Stimulated activated CD8-positive, alpha-beta memory T cell treated with anti-CD3 and anti-CD28 coated beads, Interleukin-12 subunit alpha, Interleukin-12 subunit beta, amount 100 ng/mL, for 24 hours (primary cell): ENCODE measurements around the gene TSPAN14.
"Not testable (repeated sequence)": the region's sequence is repeated elsewhere in the genome, so short reads cannot be mapped to it uniquely, and the experiment has no call there.

ENCODE experiments used
- DNase-seq: peaks from one replicate; pipeline ENCODE4 v3.0.0-alpha.2; 2020; ENCODE audit errors: extremely low read depth

TSPAN14 gene

DNA sequence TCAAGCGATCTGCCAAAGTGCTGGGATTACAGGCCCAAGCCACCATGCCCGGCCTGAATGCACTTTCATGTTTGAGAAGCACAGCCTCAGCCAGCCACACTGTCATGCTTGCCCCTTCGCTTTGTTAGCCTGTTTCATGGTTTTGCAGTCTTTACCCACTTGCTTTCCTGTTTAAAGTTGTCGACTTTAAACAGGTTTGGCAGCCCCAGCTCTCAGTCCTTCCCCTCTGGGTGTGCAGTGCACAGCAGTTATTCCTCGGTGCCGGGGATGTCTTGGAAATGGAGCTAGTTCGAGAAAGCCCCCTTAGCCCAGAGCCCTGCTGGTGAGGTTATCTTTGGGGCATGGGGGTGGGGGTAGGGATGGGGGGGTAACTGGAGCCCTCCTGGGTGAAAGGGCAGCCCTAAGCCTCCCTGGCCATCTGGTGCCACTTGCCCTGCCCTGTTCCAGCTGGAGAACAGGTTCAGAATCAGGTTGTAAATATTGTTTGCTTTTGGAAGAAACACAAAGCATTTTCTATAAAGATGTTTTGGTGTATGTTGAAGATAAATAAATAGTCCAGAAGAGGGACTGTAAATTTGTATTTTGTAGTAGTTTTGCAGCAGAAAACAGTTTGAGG, 14.8 kb downstream of the TSPAN14 start:
- no peak for DNase-seq

- DNase-seq: no peak
Observed at GRCh38 chr10:80470266-80470665, 16.2 kb downstream of the TSPAN14 start.

DNA sequence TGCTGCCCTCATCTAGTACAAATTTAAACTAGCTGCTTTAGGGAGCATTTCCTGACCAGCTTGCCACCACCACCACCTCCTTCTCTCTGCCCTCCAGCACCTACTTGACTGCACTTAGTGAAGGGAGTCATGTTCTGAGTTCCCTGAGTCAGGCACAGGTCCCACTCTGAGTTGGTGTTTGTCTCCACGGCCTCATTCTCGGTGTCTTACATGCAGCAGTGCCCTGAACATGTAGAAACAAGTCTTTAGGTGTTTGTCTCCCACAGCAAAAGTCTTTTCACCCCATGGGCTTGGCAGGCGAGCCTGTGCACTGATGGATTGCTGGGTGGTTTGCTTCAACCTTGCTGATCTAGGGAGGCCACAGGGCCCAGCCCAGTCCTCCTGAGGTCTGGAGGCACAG, 16.9 kb downstream of the TSPAN14 start:
- DNase-seq: no peak

DNA sequence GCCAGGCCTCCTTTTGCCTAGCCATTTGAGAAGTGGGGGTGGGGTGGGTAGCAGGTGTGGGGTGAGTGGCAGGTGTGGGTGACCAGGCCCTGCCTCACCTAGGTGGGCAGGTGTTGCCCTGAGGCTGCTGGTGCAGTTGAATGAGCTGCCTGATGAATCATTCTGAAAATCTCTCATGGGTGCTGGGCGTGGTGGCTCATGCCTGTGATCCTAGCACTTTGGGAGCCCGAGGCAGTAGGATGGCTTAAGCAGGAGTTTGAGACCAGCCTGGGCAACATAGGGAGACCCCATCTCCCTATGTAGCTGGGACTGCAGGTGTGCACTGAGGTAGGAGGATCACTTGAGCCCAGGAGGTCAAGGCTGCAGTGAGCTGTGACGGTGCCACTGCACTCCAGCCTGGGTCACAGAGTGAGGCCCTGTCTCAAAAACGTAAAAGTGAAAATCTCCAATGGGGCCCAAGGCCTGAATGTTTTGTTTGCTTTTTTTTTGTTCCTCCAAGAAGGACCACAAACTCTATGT, 17.7 kb downstream of the TSPAN14 start:
- DNase-seq: no peak

DNA sequence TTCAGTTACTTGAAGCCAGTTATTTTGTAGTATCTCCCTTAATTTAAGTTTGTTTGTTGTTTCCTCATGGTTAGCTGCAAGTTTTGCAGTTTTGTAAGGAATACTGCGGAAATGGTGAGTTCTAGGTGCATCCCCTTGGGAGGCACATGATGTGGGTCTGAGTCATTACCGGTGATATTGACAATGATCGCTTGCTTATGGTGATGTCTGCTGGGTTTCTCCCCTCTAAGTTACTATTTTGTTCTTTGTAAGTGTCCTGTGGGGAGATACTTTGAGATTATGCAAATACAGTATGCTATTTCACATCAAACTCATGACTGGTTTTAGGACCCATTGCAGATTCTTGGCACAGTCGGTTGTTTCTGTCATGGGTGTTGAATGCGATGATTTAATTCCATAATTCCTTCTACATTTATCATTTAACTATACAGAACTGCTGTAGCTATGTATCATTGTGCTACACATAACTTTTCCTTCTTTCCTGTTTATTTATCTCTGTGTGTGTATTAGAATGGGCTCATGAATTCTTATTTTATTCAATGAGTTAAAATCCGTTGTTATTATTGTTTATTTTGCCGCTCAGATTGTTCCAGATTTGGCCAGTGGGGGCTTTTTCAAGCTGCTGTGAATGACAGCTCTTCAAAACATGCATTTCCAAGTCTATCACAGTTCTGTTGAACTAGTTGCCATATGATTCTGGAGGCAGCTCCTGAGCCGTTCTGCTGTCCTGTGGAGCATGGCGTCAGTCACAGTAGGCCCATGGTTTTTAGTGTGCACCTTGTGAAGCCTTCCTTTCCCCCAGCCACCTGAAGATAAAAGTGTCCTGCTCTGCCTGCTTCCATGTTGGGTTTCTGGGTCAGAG, 18.4 kb downstream of the TSPAN14 start:
- DNase-seq: no peak

DNA sequence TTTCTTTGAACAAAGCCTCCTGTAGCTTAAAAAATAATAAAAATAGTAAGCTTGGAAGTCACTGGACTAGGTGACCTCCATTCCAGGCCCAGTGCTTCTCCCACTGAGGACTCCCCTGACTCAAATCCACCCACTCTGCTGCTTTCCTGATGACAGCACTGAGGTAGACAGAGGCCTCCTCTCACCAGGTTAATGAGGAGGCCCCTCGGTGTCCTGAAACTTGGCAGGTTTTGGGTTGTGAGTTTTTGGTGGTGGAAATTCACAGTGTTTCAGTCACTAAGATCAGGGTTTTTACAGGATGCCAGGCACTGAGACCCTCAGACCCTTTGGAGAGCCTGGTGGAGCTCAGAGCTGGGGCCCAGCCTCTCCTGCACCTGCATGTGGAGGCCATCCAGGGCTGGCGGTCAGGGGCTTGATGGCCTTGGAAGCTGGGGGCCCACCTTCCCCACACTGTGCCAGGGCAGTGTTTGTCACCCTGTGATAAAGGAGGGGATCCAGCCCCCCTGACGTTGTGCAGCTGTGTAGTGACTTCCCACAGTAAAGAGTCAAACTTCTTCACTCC, 19.1 kb downstream of the TSPAN14 start:
- no peak for DNase-seq

DNA sequence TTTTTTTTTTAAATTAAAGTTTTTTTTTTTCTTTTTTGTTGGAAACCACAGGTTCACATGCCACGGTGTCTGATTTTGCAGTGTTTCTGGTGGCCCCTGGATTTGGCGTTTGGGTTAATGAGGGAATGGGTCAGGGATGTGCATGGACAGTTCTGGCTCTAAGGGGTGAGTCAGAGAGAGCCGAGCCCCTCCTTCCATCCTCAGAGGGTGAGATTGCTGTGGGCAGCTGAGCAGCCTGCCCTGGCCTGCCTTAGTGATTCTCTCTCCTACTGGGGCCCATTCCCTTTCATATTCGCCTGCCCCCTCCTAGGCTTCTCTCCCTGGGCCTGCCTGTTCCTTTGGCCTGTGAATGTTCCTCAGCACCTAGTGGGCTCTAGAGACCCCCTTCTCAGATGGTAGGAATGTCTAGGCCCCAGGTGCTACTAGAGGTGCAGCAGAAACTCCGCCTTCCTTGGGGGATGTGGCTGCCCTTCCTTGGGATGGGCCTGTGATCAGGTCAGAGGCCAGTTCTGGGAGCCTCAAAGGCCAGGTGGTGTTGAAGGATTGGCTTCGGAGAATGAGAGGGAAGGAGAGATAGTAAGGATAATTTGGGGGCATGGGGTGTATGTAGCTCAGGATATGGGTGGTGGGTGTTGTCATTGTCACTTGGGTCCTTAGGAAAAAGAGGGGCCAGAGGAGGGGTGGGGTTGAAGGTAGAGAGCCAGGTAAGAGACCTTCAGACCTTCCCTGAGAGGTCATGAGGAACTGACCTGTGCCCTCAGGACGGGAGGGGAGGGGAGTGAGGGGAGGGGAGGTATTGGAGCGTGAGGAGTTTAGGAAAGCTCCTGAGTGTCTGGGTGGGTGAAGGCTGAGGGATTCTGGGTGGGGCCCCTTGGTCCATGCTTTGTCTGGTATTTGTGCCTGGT, 19.8 kb downstream of the TSPAN14 start:
- no peak for DNase-seq

DNA sequence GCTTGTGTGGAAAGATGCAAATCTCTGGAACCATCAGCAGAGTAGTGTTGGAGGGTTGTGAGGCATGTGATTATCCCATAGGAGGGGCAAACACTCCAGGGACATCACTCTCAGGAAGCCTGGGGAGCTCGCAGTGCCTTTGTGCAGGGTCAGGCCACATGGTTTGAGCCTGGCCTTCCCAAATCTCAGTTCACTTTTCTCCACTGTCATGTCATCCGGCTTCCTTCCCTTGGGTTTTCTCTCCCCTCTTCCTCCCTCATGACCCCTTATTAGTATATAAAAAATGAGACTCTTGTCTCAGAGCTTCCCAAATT, 20.4 kb downstream of the TSPAN14 start:
- DNase-seq: no peak

- DNase-seq: no peak
Observed at GRCh38 chr10:80474941-80475340, 20.8 kb downstream of the TSPAN14 start.

DNA sequence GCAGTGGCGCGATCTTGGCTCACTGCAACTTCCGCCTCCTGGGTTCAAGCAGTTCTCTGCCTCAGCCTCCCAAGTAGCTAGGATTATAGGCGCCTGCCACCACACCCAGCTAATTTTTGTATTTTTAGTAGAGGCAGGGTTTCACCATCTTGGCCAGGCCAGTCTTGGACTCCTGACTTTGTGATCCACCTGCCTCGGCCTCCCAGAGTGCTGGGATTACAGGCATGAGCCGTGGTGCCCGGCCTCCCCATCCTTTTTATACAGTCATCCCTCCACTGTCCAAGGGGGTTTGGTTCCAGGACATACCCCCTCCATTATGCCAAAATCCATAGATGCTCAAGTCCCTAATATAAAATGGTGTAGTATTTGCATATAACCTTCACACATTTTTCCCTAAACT, 21.5 kb downstream of the TSPAN14 start:
- not testable (repeated sequence) for DNase-seq

- no peak for DNase-seq
Observed at GRCh38 chr10:80476685-80477084, 22.6 kb downstream of the TSPAN14 start.

DNA sequence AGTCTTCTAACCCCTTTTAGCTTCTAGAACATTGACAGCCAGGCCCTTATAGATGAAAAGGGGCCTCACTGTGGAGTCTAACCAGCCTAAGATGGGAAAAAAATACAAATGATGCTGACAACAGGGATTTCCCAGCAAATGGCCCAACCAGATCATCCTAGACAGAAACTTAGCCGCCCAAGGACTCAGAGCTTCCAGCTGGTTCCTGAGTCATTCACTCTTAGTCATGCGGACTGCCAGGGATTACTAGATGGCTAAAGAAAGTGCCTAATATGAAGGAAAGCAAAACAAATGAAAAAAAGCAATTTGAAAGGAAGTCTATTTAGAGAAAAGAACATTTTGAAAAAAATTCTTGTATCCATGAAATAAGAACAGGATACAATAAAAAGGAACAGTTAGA, 23.7 kb downstream of the TSPAN14 start:
- DNase-seq: no peak

- not testable (repeated sequence) for DNase-seq
Observed at GRCh38 chr10:80480373-80480772, 26.3 kb downstream of the TSPAN14 start.

- DNase-seq: no peak
Observed at GRCh38 chr10:80480852-80481251, 26.7 kb downstream of the TSPAN14 start.

DNA sequence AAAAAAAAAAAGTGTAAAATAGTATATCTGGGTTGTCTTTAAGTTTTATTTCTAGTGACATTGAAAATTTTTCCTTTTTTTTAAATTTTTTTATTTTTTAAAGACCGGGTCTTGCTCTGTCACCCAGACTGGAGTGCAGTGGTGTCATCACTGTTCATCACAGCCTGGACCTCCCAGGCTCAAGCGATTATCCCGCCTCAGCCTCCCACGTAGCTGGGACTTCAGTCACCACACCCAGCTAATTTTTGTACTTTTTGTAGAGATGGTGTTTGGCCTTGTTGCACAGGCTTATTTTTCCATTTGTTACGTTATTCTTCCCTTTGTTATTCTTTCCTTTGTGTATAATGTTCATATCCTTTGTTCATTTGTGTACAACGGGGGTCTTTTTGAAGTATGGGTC, 30.1 kb downstream of the TSPAN14 start:
- DNase-seq: no peak

DNA sequence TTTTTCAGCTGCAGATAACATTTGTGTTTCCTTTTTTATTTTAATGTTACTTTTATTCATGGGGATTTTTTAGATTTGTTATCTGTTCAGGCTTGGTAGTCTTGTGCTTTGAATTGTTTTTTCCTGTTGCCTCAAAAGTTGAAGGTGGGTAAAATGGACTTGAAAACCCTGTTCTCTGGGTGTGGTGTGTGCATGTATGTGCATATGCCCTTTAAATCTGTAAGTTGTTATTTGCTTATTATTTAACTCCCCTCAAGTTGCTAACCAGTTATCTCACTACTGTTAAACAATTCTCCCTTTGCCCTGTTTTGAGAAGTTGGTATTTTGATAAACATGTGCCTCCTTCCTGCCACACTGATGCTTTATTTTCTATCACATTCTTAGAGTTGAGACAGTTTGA, 30.6 kb downstream of the TSPAN14 start:
- DNase-seq: no peak

- no peak for DNase-seq
Observed at GRCh38 chr10:80485076-80485945, 31.2 kb downstream of the TSPAN14 start.

DNA sequence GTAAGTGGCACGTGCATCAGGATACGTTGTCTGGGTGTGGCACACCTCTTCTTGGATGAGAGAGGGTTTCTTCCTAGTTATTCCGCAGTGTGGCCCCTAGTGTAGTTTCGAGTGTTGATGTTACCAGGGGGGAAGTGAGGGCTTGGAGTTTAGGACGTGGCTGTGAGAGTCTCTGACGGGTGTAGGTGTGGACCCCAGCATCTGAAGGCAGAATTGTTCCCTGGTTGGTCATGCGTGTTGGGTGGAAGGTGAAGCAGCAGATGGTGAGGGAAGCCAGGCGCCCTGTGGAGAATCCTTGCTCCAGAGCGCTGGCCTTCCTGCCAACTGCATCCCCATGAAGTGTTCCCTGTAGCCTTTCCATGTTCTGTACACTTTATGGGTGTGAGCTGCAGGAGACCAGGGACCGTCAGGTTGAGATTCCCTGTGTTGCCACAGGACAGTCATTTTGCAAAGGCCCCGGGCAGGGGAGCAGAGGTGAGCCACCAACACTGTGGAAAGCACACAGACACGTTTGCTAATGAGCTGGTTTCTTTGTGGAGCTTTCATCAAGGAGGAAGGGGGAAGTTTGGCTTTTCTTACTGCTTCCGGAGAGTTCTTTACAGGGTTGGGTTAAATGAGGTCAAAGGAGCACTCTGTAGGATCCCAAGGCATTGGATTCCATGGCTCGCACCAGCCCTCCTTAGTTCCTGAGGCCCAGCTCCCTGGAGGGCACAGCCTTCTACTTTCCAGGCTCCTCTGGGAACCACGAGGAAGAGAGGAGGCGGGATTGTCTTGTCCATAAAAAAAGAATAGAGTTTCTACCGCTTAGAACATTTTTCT, 32.0 kb downstream of the TSPAN14 start:
- DNase-seq: no peak

- DNase-seq: no peak
Observed at GRCh38 chr10:80486785-80487420, 32.8 kb downstream of the TSPAN14 start.

GRCh38 chr10:80487421-80487785, 33.3 kb downstream of the TSPAN14 start:
- DNase-seq: no peak
